ENCODE data around the gene CRELD2.
A peak's percentile ranks its signal among the peaks of the same experiment; 100 is the strongest.

Gene CRELD2

GRCh38 chr22:49958366-49958921 lies 40.0 kb downstream of the CRELD2 start:
- Mint-ChIP-seq H3K9me3 (ENCODE audit: low read depth) (no peaks in the 10 kb centered on the region), H3K36me3 (no peaks in the 10 kb centered on the region), H3K4me1 (ENCODE audit: low read depth) (peaks cover 10% of the 10 kb centered on the region), H3K4me3 (peak overlapping the region; percentile 89), H3K27me3 (no peaks in the 10 kb centered on the region), H3K27ac (peak overlapping the region; percentile 37)

GRCh38 chr22:49958931-49959781 lies 40.7 kb downstream of the CRELD2 start:
- Mint-ChIP-seq H3K4me1 (ENCODE audit: low read depth) (peaks cover 17% of the 10 kb centered on the region), H3K27me3 (no peaks in the 10 kb centered on the region), H3K4me3 (peak overlapping the region; percentile 89), H3K27ac (peak overlapping the region; percentile 95), H3K36me3 (peaks cover 4% of the 10 kb centered on the region), H3K9me3 (ENCODE audit: low read depth) (no peaks in the 10 kb centered on the region)

GRCh38 chr22:49959782-49960158 lies 41.3 kb downstream of the CRELD2 start:
- no peaks in the 10 kb centered on the region for H3K27me3 Mint-ChIP-seq
- no peaks in the 10 kb centered on the region for H3K9me3 Mint-ChIP-seq (ENCODE audit: low read depth)
- H3K4me3 Mint-ChIP-seq, result peak overlapping the region; percentile 89
- peaks cover 4% of the 10 kb centered on the region for H3K36me3 Mint-ChIP-seq
- peaks cover 21% of the 10 kb centered on the region for H3K4me1 Mint-ChIP-seq (ENCODE audit: low read depth)
- peak overlapping the region; percentile 95 for H3K27ac Mint-ChIP-seq

GRCh38 chr22:49960159-49961004 lies 41.9 kb downstream of the CRELD2 start, which contains the start of gene PIM3:
TSS of gene PIM3 (plus strand) at chr22:49960772. CDS start at chr22:49960948, 176 bp downstream.
- peak within 1 kb of the TSS; percentile 95 for H3K27ac Mint-ChIP-seq
- H3K4me1 Mint-ChIP-seq (ENCODE audit: low read depth), result peaks cover 24% of the 10 kb centered on the region
- peaks cover 4% of the 10 kb centered on the region for H3K36me3 Mint-ChIP-seq
- peak within 1 kb of the TSS; percentile 91 for H3K4me3 Mint-ChIP-seq
- no peaks in the 10 kb centered on the region for H3K27me3 Mint-ChIP-seq
- no peaks in the 10 kb centered on the region for H3K9me3 Mint-ChIP-seq (ENCODE audit: low read depth)

- peaks cover 24% of the 10 kb centered on the region for H3K4me1 Mint-ChIP-seq (ENCODE audit: low read depth)
- H3K36me3 Mint-ChIP-seq, result peaks cover 4% of the 10 kb centered on the region
- H3K27me3 Mint-ChIP-seq, result no peaks in the 10 kb centered on the region
- peak overlapping the region; percentile 91 for H3K4me3 Mint-ChIP-seq
- no peaks in the 10 kb centered on the region for H3K9me3 Mint-ChIP-seq (ENCODE audit: low read depth)
- peak overlapping the region; percentile 92 for H3K27ac Mint-ChIP-seq
These were observed 42.7 kb downstream of the CRELD2 start for GRCh38 chr22:49961005-49961600.

- Mint-ChIP-seq H3K9me3 (ENCODE audit: low read depth) (no peaks in the 10 kb centered on the region), H3K4me3 (peak overlapping the region; percentile 91), H3K4me1 (ENCODE audit: low read depth) (peaks cover 24% of the 10 kb centered on the region), H3K27ac (peak overlapping the region; percentile 92), H3K27me3 (no peaks in the 10 kb centered on the region), H3K36me3 (peaks cover 4% of the 10 kb centered on the region)
These were observed 43.2 kb downstream of the CRELD2 start for GRCh38 chr22:49961601-49962011.

GRCh38 chr22:49962012-49962750 lies 43.7 kb downstream of the CRELD2 start:
- peaks cover 4% of the 10 kb centered on the region for H3K36me3 Mint-ChIP-seq

GRCh38 chr22:49962751-49963646 lies 44.6 kb downstream of the CRELD2 start:
- Mint-ChIP-seq H3K27me3 (no peaks in the 10 kb centered on the region), H3K27ac (peak overlapping the region; percentile 88), H3K4me3 (peak overlapping the region; percentile 91), H3K36me3 (peaks cover 4% of the 10 kb centered on the region), H3K9me3 (ENCODE audit: low read depth) (no peaks in the 10 kb centered on the region), H3K4me1 (ENCODE audit: low read depth) (peaks cover 29% of the 10 kb centered on the region)

More at GRCh38 chr22:49962012-49962750, 43.7 kb downstream of the CRELD2 start:
- peaks cover 24% of the 10 kb centered on the region for H3K4me1 Mint-ChIP-seq (ENCODE audit: low read depth)
- peak overlapping the region; percentile 92 for H3K27ac Mint-ChIP-seq
- peak overlapping the region; percentile 91 for H3K4me3 Mint-ChIP-seq
- no peaks in the 10 kb centered on the region for H3K27me3 Mint-ChIP-seq
- no peaks in the 10 kb centered on the region for H3K9me3 Mint-ChIP-seq (ENCODE audit: low read depth)

GRCh38 chr22:49963647-49964026 lies 45.2 kb downstream of the CRELD2 start:
- Mint-ChIP-seq H3K27me3 (no peaks in the 10 kb centered on the region), H3K4me1 (ENCODE audit: low read depth) (peaks cover 27% of the 10 kb centered on the region), H3K27ac (peak overlapping the region; percentile 88), H3K4me3 (peak overlapping the region; percentile 91), H3K36me3 (peaks cover 4% of the 10 kb centered on the region), H3K9me3 (ENCODE audit: low read depth) (no peaks in the 10 kb centered on the region)

GRCh38 chr22:49964136-49965090 lies 46.0 kb downstream of the CRELD2 start:
- Mint-ChIP-seq H3K9me3 (ENCODE audit: low read depth) (no peaks in the 10 kb centered on the region), H3K27ac (peak overlapping the region; percentile 88), H3K36me3 (peaks cover 4% of the 10 kb centered on the region), H3K27me3 (no peaks in the 10 kb centered on the region), H3K4me3 (peak overlapping the region; percentile 91), H3K4me1 (ENCODE audit: low read depth) (peaks cover 22% of the 10 kb centered on the region)

- Mint-ChIP-seq H3K9me3 (ENCODE audit: low read depth) (no peaks in the 10 kb centered on the region), H3K4me1 (ENCODE audit: low read depth) (peaks cover 28% of the 10 kb centered on the region), H3K27ac (peak overlapping the region; percentile 77), H3K4me3 (peak overlapping the region; percentile 91), H3K36me3 (peaks cover 4% of the 10 kb centered on the region), H3K27me3 (no peaks in the 10 kb centered on the region)
These were observed 46.9 kb downstream of the CRELD2 start for GRCh38 chr22:49965091-49966040.
